A673 (cell line): ENCODE results near the gene LIAS.

Experiments used
- CTCF ChIP-seq: fragments of 300-800, 200-600 bp; sonication (generic); conservative IDR thresholded peaks from 2 replicates; pipeline ENCODE4 v1.5.1; 2017; ENCODE audit warnings: low read depth, mild to moderate bottlenecking, antibody characterized with exemption, low read length, moderate library complexity, mixed read lengths
- EZH2 ChIP-seq: fragments of 200-600 bp; sonication (generic); IDR thresholded peaks from 2 replicates; pipeline ENCODE4 v1.6.1; 2017; ENCODE audit warnings: borderline replicate concordance, low read depth, mild to moderate bottlenecking, mixed read lengths, antibody characterized with exemption, low read length; ENCODE audit not compliant: poor library complexity, severe bottlenecking

GRCh38 chr4:39450618-39451017, 8.2 kb upstream of the LIAS start:
- no peak for TF ChIP-seq CTCF
- no peak for TF ChIP-seq EZH2
